HepG2 (cell line): ENCODE measurements around the gene PNLIP. TPM values are rescaled to one million over a fixed set of nuclear protein-coding genes. Genes with fewer than 3 reads are reported as not detected.
A peak's percentile ranks its signal among the peaks of the same experiment; 100 is the strongest.

Experiments
- ATAC-seq: fragments of 200-7000 bp; cut with Tn5 transposase; 3 replicates; pipeline ENCODE4 v1.9.1; 2020; ENCODE audit warnings: mild to moderate bottlenecking, moderate library complexity
- BruUV-seq: library from RNA; stranded (reverse); fragments of 400-500 nt; replicated peaks from 2 replicates; lab custom pipeline; 2021; lab: Mats Ljungman, UMichigan
- CTCF ChIA-PET: fragments of 300-600 bp; formaldehyde crosslinking; extraction: SDS; loops from one replicate; lab custom pipeline; 2021; ENCODE audit warnings: low total read pairs, inconsistent platforms, low intra/inter-chr PET ratio; lab: Yijun Ruan, JAX
- POLR2A ChIA-PET: fragments of 350-600 bp; sonication (Branson Sonifier 250); formaldehyde crosslinking; loops from one replicate; lab custom pipeline; 2020; ENCODE audit warnings: antibody characterized with exemption, inconsistent platforms; lab: Yijun Ruan, JAX
- DNase-seq: peaks from one replicate; pipeline ENCODE4 v3.0.0-alpha.2; 2015; ENCODE audit warnings: low spot score
- FAIRE-seq: peaks from 3 replicates; lab custom pipeline; 2011; peaks lifted over from hg19 to GRCh38; lab: Jason Lieb, UNC
- H2AFZ ChIP-seq: one replicate; pipeline ENCODE4 v1.6.1; 2011; ENCODE audit warnings: low read length, inconsistent platforms
- H3K27ac ChIP-seq: fragments of 300-600 bp; 3 replicates; pipeline ENCODE4 v1.8.0; 2011; ENCODE audit warnings: mixed run types, mild to moderate bottlenecking, mixed read lengths, low read length, inconsistent platforms; ENCODE audit not compliant: insufficient read depth; ENCODE audit errors: extremely low read length
- H3K27me3 ChIP-seq, 2 experiments: fragments of 200-600 bp in 1 of 2; 2 replicates in 1 of 2; 3 replicates in 1 of 2; pipeline versions ENCODE4 v1.6.0 to v1.8.0; 2011; ENCODE audit warnings: low read length in 2 of 2, mild to moderate bottlenecking in 2 of 2, moderate library complexity in 2 of 2, inconsistent platforms in 1 of 2; ENCODE audit not compliant: insufficient read depth in 2 of 2, control insufficient read depth in 1 of 2
- H3K36me3 ChIP-seq, 2 experiments: fragments of 200-600 bp in 1 of 2; replicated peaks in 1 of 2; 2 replicates in 1 of 2; 3 replicates in 1 of 2; pipeline versions ENCODE4 v1.5.1 to v1.8.0; 2011; ENCODE audit warnings: low read length in 2 of 2, inconsistent platforms in 1 of 2; ENCODE audit not compliant: insufficient read depth in 2 of 2, control insufficient read depth in 1 of 2
- H3K4me1 ChIP-seq: 2 replicates; pipeline ENCODE4 v1.5.1; 2012; ENCODE audit warnings: low read length, inconsistent platforms; ENCODE audit not compliant: insufficient read depth
- H3K4me2 ChIP-seq: 2 replicates; pipeline ENCODE4 v1.6.0; 2011; ENCODE audit warnings: low read depth, low read length, inconsistent platforms
- H3K4me3 ChIP-seq, 3 experiments: fragments of 200-600 bp in 1 of 3; sonication (generic), shearing (Covaris generic) in 1 of 3; replicated peaks in 1 of 3; 2 replicates each; pipeline ENCODE4 v1.5.1; 2011 to 2016; ENCODE audit warnings: low read length in 3 of 3, inconsistent platforms in 2 of 3, low read depth in 2 of 3, mild to moderate bottlenecking in 2 of 3, control low read depth in 1 of 3, mixed read lengths in 1 of 3; ENCODE audit not compliant: insufficient read depth in 1 of 3
- H3K79me2 ChIP-seq: one replicate; pipeline ENCODE4 v1.6.1; 2011; ENCODE audit warnings: low read length, inconsistent platforms; ENCODE audit not compliant: insufficient read depth
- H3K9ac ChIP-seq: 2 replicates; pipeline ENCODE4 v1.6.0; 2011; ENCODE audit warnings: mild to moderate bottlenecking, low read depth, low read length, inconsistent platforms; ENCODE audit not compliant: insufficient read depth
- H3K9me3 ChIP-seq: 2 replicates; pipeline ENCODE4 v1.5.1; 2012; ENCODE audit warnings: mild to moderate bottlenecking, low read length
- H4K20me1 ChIP-seq: 2 replicates; pipeline ENCODE4 v1.6.0; 2011; ENCODE audit warnings: inconsistent platforms, mild to moderate bottlenecking, low read length, moderate library complexity; ENCODE audit not compliant: insufficient read depth
- HNF4A ChIP-seq: sonication (generic); formaldehyde crosslinking; IDR thresholded peaks from 2 replicates; pipeline ENCODE4 v1.4.0; 2020; ENCODE audit warnings: missing genetic modification reagents
- MLXIP ChIP-seq: sonication (generic); formaldehyde crosslinking; IDR thresholded peaks from 2 replicates; pipeline ENCODE4 v1.9.0; 2021; ENCODE audit warnings: missing genetic modification reagents, borderline replicate concordance
- NFIC ChIP-seq: IDR thresholded peaks from 2 replicates; pipeline ENCODE4 v1.6.1; 2012; ENCODE audit warnings: mild to moderate bottlenecking, low read length, inconsistent platforms
- RBAK ChIP-seq: sonication (generic); formaldehyde crosslinking; IDR thresholded peaks from 2 replicates; pipeline ENCODE4 v1.5.1; 2020; ENCODE audit warnings: mild to moderate bottlenecking, missing genetic modification reagents
- RFX5 ChIP-seq: IDR thresholded peaks from 2 replicates; pipeline ENCODE4 v1.6.1; 2011; ENCODE audit warnings: low read depth, low read length, improper control_type of control experiment
- YEATS4 ChIP-seq: sonication (generic); formaldehyde crosslinking; IDR thresholded peaks from 2 replicates; pipeline ENCODE4 v1.4.0; 2020; ENCODE audit warnings: missing genetic modification reagents, borderline replicate concordance
- ZNF276 ChIP-seq: sonication (generic); formaldehyde crosslinking; IDR thresholded peaks from 2 replicates; pipeline ENCODE4 v1.4.0; 2020; ENCODE audit warnings: mild to moderate bottlenecking, low read depth, missing genetic modification reagents
- ZNF546 ChIP-seq: sonication (generic); formaldehyde crosslinking; conservative IDR thresholded peaks from 2 replicates; pipeline ENCODE4 v1.8.1; 2023; ENCODE audit warnings: mild to moderate bottlenecking, missing genetic modification reagents
- whole genome bisulfite sequencing: methylation state at CpG from one replicate; pipeline ENCODE4 v1.1.6; 2017; ENCODE audit warnings: low lambda C conversion rate; 5-methylcytosine and 5-hydroxymethylcytosine counted together
- in situ Hi-C: cut with HindIII; loops from 2 replicates; pipeline ENCODE4 v1.10.0; 2017; ENCODE audit warnings: low pct_unique_long_range_greater_than_20kb; ENCODE audit not compliant: extremely low pct_ligation_motif_present
- intact Hi-C: fragments of 100-400 bp; cut with micrococcal nuclease; formaldehyde crosslinking; loops from one replicate; pipeline ENCODE4 v1.10.0; 2022; ENCODE audit not compliant: unreplicated experiment
- polyA plus RNA-seq, 8 experiments: library from polyadenylated mRNA; depleted of rRNA in 3 of 8; stranded (reverse) in 7 of 8; unstranded in 1 of 8; fragments of >200 nt; fragmentation: Illumina TruSeq in 4 of 8; extraction: Trizol in 4 of 8; gene quantifications; 2 replicates each; pipeline versions ENCODE4 v1.2.1 to v1.2.3, GENCODE V29; 2011 to 2016; ENCODE audit warnings: low read depth in 4 of 8, missing spikeins in 1 of 8, mixed read lengths in 1 of 8; ENCODE audit not compliant: insufficient read depth in 1 of 8
- total RNA-seq, 5 experiments: library from RNA; depleted of rRNA; stranded (reverse); fragments of >200 nt; fragmentation: Illumina TruSeq; extraction: Trizol; gene quantifications; 2 replicates each; pipeline ENCODE4 v1.2.3, GENCODE V29; 2016; ENCODE audit warnings: low read depth in 1 of 5

PNLIP gene
- total and polyA plus RNA-seq, 2 of the 13 experiments (the other 11 are each of a cell fraction or from before 2014, with no cell fraction given), result not detected

GRCh38 chr10:116588995-116589394 is 43.3 kb downstream of the PNLIP start:
- in situ Hi-C loops (no loop called here), intact Hi-C loops (no loop called here)
- Histone ChIP-seq H3K4me1 (no peaks in the 10 kb centered on the region), H3K27me3 (peaks cover 2 to 16% of the 10 kb centered on the region in 2 experiments; a peak in 2 of 5 replicates), H4K20me1 (no peaks in the 10 kb centered on the region; the same call in 1 of the 2 replicates), H3K36me3 (no peaks in the 10 kb centered on the region), H3K27ac (no peak overlapping the region), H3K4me3 (no peak overlapping the region), H3K4me2 (no peak overlapping the region), H3K9me3 (no peaks in the 10 kb centered on the region), H3K9ac (no peak overlapping the region), H2AFZ (no peak overlapping the region), H3K79me2 (no peaks in the 10 kb centered on the region)
- BruUV-seq, result no TSS peak
- DNase-seq (no peak), ATAC-seq (no peak), FAIRE-seq (no peak)
- ChIA-PET POLR2A (no interaction called here), CTCF (no interaction called here)
- no peak for TF ChIP-seq YEATS4 (CRISPR knock-in tag)
- 0 out of 2 replicates have a peak, but pooled peaks have one; percentile 69 for TF ChIP-seq RBAK
- no peak for TF ChIP-seq MLXIP (CRISPR knock-in tag)
- 0% methylated on average over 2 of the region's 2 CpGs for WGBS

DNA sequence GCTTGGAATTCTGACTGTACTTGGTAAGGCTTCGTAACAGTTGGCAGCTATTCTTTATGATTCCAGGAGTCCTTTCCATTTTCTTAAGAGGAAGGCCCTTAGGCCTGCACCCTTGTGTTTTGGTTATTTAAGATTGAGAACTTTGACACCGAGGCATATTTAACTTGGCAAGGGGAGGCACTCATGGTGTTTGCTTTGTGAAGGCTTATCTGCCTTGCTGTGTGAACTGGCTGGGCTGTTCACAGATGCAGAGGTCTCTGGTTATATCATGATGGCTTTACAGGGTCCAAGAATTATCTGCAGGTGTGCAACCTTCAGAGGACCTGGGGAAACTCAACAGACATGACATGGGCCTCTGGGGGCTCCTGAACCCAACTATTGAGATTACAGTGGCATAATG is 44.2 kb downstream of the PNLIP start:
- intact Hi-C loops (no loop called here), in situ Hi-C loops (no loop called here)
- Histone ChIP-seq H3K4me3 (no peak overlapping the region), H3K9me3 (no peaks in the 10 kb centered on the region), H3K9ac (no peak overlapping the region), H3K79me2 (no peaks in the 10 kb centered on the region), H3K27ac (no peak overlapping the region), H4K20me1 (no peaks in the 10 kb centered on the region), H3K36me3 (no peaks in the 10 kb centered on the region), H2AFZ (no peak overlapping the region), H3K4me2 (no peak overlapping the region), H3K27me3 (peaks cover 2 to 24% of the 10 kb centered on the region in 2 experiments; a peak in 2 of 5 replicates), H3K4me1 (no peaks in the 10 kb centered on the region)
- ATAC-seq (no peak), DNase-seq (no peak), FAIRE-seq (no peak)
- WGBS, result 0% methylated on average over 2 of the region's 2 CpGs
- no TSS peak for BruUV-seq
- ChIA-PET POLR2A (no interaction called here), CTCF (no interaction called here)
- TF ChIP-seq NFIC, result peak; percentile 48; the same call in 1 of the 2 replicates
- no peak for TF ChIP-seq RFX5
- no peak for TF ChIP-seq ZNF546 (CRISPR knock-in tag)
- TF ChIP-seq ZNF276 (CRISPR knock-in tag), result no peak
- TF ChIP-seq HNF4A (CRISPR knock-in tag), result peak; percentile 33; the same call in 1 of the 2 replicates
